Endometrial microvascular endothelial cells (primary cell): ENCODE data around the gene GPAT3. TPM values are rescaled to one million over a fixed set of nuclear protein-coding genes. Genes with fewer than 3 reads are reported as not detected.
"Not testable (repeated sequence)": the region's sequence is repeated elsewhere in the genome, so short reads cannot be mapped to it uniquely, and the experiment has no call there.

Source experiments
- in situ Hi-C: cut with HindIII; loops from 2 replicates; pipeline ENCODE4 v1.10.0; 2017; ENCODE audit warnings: low sequenced_read_pairs, low pct_unique_long_range_greater_than_20kb; ENCODE audit errors: inconsistent ontology term
- total RNA-seq: library from RNA; depleted of rRNA; stranded (reverse); fragments of >200 nt; gene quantifications from one replicate; pipeline ENCODE4 v1.2.3, GENCODE V29; 2015; ENCODE audit errors: inconsistent ontology term

Gene GPAT3
- total RNA-seq, 1 donor from 2014 or later: 11.6 TPM

- in situ Hi-C loops: no loop called here
Observed at GRCh38 chr4:83546786-83547185, 10.9 kb downstream of the GPAT3 start.

GRCh38 chr4:83548151-83548905, 12.4 kb downstream of the GPAT3 start:
- in situ Hi-C loops: no loop called here

GRCh38 chr4:83552083-83552482, 16.2 kb downstream of the GPAT3 start:
- in situ Hi-C loops: no loop called here

- in situ Hi-C loops: no loop called here
Observed at GRCh38 chr4:83552924-83553323, 17.0 kb downstream of the GPAT3 start.

- in situ Hi-C loops: no loop called here
Observed at GRCh38 chr4:83556006-83556707, 20.2 kb downstream of the GPAT3 start.

- in situ Hi-C loops: no loop called here
Observed at GRCh38 chr4:83556816-83557215, 20.9 kb downstream of the GPAT3 start.

- in situ Hi-C loops: no loop called here
Observed at GRCh38 chr4:83558059-83558653, 22.2 kb downstream of the GPAT3 start.

GRCh38 chr4:83558680-83559079, 22.8 kb downstream of the GPAT3 start:
- in situ Hi-C loops: no loop called here

GRCh38 chr4:83560523-83560922, 24.6 kb downstream of the GPAT3 start:
- in situ Hi-C loops: no loop called here

- in situ Hi-C loops: no loop called here
Observed at GRCh38 chr4:83561381-83561780, 25.5 kb downstream of the GPAT3 start.

GRCh38 chr4:83563998-83564397, 28.1 kb downstream of the GPAT3 start:
- in situ Hi-C loops: no loop called here

GRCh38 chr4:83568062-83568461, 32.2 kb downstream of the GPAT3 start:
- in situ Hi-C loops: no loop called here

- in situ Hi-C loops: no loop called here
Observed at GRCh38 chr4:83569429-83569828, 33.5 kb downstream of the GPAT3 start.

- in situ Hi-C loops: no loop called here
Observed at GRCh38 chr4:83569987-83570386, 34.1 kb downstream of the GPAT3 start.

- in situ Hi-C loops: no loop called here
Observed at GRCh38 chr4:83572848-83573247, 36.9 kb downstream of the GPAT3 start.

GRCh38 chr4:83574247-83574646, 38.3 kb downstream of the GPAT3 start:
- in situ Hi-C loops: no loop called here

- in situ Hi-C loops: not testable (repeated sequence)
Observed at GRCh38 chr4:83576237-83576636, 40.3 kb downstream of the GPAT3 start.

- in situ Hi-C loops: no loop called here
Observed at GRCh38 chr4:83581411-83582288, 45.7 kb downstream of the GPAT3 start.

- in situ Hi-C loops: no loop called here
Observed at GRCh38 chr4:83582289-83582785, 46.4 kb downstream of the GPAT3 start.
